NCI-H748 treated with DMSO at 0.1 percent for 48 hours (cell line): ENCODE measurements around the gene FOXD2.

Source experiments
- DNase-seq: peaks from one replicate; lab custom pipeline; 2025; lab: John Stamatoyannopoulos, UW

The FOXD2 gene

GRCh38 chr1:47437447-47438164, at the start of gene FOXD2:
Gene FOXD2, plus strand, starts transcription at chr1:47438044. Its CDS starts 92 bp downstream, at chr1:47438136.
- peak; percentile 61 for DNase-seq

- DNase-seq, result peak; percentile 43
These were observed 49.0 kb upstream of the FOXD2 start for GRCh38 chr1:47388891-47389238.

GRCh38 chr1:47389731-47390130, 48.1 kb upstream of the FOXD2 start:
- no peak for DNase-seq

GRCh38 chr1:47390843-47391242, 47.0 kb upstream of the FOXD2 start:
- no peak for DNase-seq

- DNase-seq, result no peak
These were observed 44.7 kb upstream of the FOXD2 start for GRCh38 chr1:47393141-47393540.

- no peak for DNase-seq
These were observed 42.4 kb upstream of the FOXD2 start for GRCh38 chr1:47395433-47395832.

- DNase-seq, result no peak
These were observed 41.1 kb upstream of the FOXD2 start for GRCh38 chr1:47396671-47397196.

- no peak for DNase-seq
These were observed 38.6 kb upstream of the FOXD2 start for GRCh38 chr1:47399138-47399845.

GRCh38 chr1:47399846-47400155, 38.0 kb upstream of the FOXD2 start:
- DNase-seq, result no peak

- DNase-seq, result no peak
These were observed 36.1 kb upstream of the FOXD2 start for GRCh38 chr1:47401761-47402160.

GRCh38 chr1:47402591-47402990, 35.3 kb upstream of the FOXD2 start:
- DNase-seq, result no peak

GRCh38 chr1:47403321-47403910, 34.4 kb upstream of the FOXD2 start:
- DNase-seq, result no peak

GRCh38 chr1:47405697-47406096, 32.1 kb upstream of the FOXD2 start:
- DNase-seq, result no peak

- DNase-seq, result no peak
These were observed 30.9 kb upstream of the FOXD2 start for GRCh38 chr1:47406966-47407365.

- no peak for DNase-seq
These were observed 30.4 kb upstream of the FOXD2 start for GRCh38 chr1:47407481-47407880.

- no peak for DNase-seq
These were observed 28.4 kb upstream of the FOXD2 start for GRCh38 chr1:47409311-47410067.

- no peak for DNase-seq
These were observed 27.8 kb upstream of the FOXD2 start for GRCh38 chr1:47410068-47410455.

GRCh38 chr1:47411436-47411835, 26.4 kb upstream of the FOXD2 start:
- DNase-seq, result no peak

- no peak for DNase-seq
These were observed 25.4 kb upstream of the FOXD2 start for GRCh38 chr1:47412437-47412836.

GRCh38 chr1:47415728-47416318, 22.0 kb upstream of the FOXD2 start, which contains the start of gene FOXE3:
Gene FOXE3, plus strand, starts transcription at chr1:47416285. Its CDS starts 31 bp downstream, at chr1:47416316.
- no peak for DNase-seq

GRCh38 chr1:47416319-47417169, 21.3 kb upstream of the FOXD2 start:
- peak; percentile 40 for DNase-seq
